ENCODE measurements around the gene RBKS.
"Not testable (repeated sequence)": the region's sequence is repeated elsewhere in the genome, so short reads cannot be mapped to it uniquely, and the experiment has no call there.

The RBKS gene

GRCh38 chr2:27751377-27751776 lies 138.8 kb downstream of the RBKS start (continued):
- TF ChIP-seq ZNF600 (tag by site-specific recombination; IDR thresholded peaks at IDR 0.05) (no peak), KLF8 (tag by site-specific recombination; IDR thresholded peaks at IDR 0.05) (no peak), ZNF660 (tag by site-specific recombination; IDR thresholded peaks at IDR 0.05) (no peak)

- peak; percentile 94 for TF ChIP-seq SETDB1 (IDR thresholded peaks at IDR 0.05; ENCODE audit: insufficient read length, low read length)
- H3K27ac ChIP-seq (ENCODE audit: extremely low read depth, low read depth, low read length); H3K36me3 ChIP-seq (ENCODE audit: control insufficient read depth in 2 of 2, insufficient read depth in 1 of 2, low read length in 2 of 2); H3K4me3 ChIP-seq (ENCODE audit: low read depth, low read length); POLR2A ChIA-PET; H3K9me3 ChIP-seq (ENCODE audit: control insufficient read depth, insufficient read depth, low read depth, low read length); H3K4me1 ChIP-seq (ENCODE audit: control insufficient read depth, insufficient read depth, low read length): not testable (repeated sequence)
- CTCF ChIA-PET: interaction anchor here (2.9 kb wide), 1 partner anchor 45 kb away, joined by 7 read pairs; no protein-coding TSS in a partner anchor
Measured at GRCh38 chr2:27748803-27749554, 141.2 kb downstream of the RBKS start.

GRCh38 chr2:27747827-27748352 lies 142.3 kb downstream of the RBKS start:
- Histone ChIP-seq H3K4me3 (ENCODE audit: low read depth, low read length) (no peak overlapping the region), H3K36me3 (ENCODE audit: control insufficient read depth in 2 of 2, insufficient read depth in 1 of 2, low read length in 2 of 2) (no peaks in the 10 kb centered on the region), H3K27ac (ENCODE audit: extremely low read depth, low read depth, low read length) (no peak overlapping the region), H3K4me1 (ENCODE audit: control insufficient read depth, insufficient read depth, low read length) (no peaks in the 10 kb centered on the region), H3K9me3 (ENCODE audit: control insufficient read depth, insufficient read depth, low read depth, low read length) (no peaks in the 10 kb centered on the region)
- ChIA-PET POLR2A (no interaction called here), CTCF (interaction anchor here (2.9 kb wide), 1 partner anchor 44 kb away, joined by 7 read pairs; no protein-coding TSS in a partner anchor)
- TF ChIP-seq ZNF626 (tag by site-specific recombination; IDR thresholded peaks at IDR 0.05) (no peak), ZNF37A (tag by site-specific recombination; IDR thresholded peaks at IDR 0.05) (no peak), ZNF692 (tag by site-specific recombination; IDR thresholded peaks at IDR 0.05) (no peak), ZNF664 (tag by site-specific recombination; IDR thresholded peaks at IDR 0.05) (no peak), ZNF639 (tag by site-specific recombination; IDR thresholded peaks at IDR 0.05) (no peak), ZNF830 (tag by site-specific recombination; IDR thresholded peaks at IDR 0.05; ENCODE audit: low read depth) (no peak), HOXC10 (CRISPR knock-in tag; IDR thresholded peaks at IDR 0.05) (no peak), GLIS2 (tag by site-specific recombination; IDR thresholded peaks at IDR 0.05) (no peak), ZNF660 (tag by site-specific recombination; IDR thresholded peaks at IDR 0.05) (no peak), MZF1 (tag by site-specific recombination; IDR thresholded peaks at IDR 0.05; ENCODE audit: borderline replicate concordance) (no peak), PATZ1 (tag by site-specific recombination; IDR thresholded peaks at IDR 0.05) (no peak), ZNF488 (tag by site-specific recombination; IDR thresholded peaks at IDR 0.05) (no peak), WT1 (tag by site-specific recombination; IDR thresholded peaks at IDR 0.05) (no peak), ZNF132 (tag by site-specific recombination; IDR thresholded peaks at IDR 0.05; ENCODE audit: borderline replicate concordance) (no peak), ZNF704 (tag by site-specific recombination; IDR thresholded peaks at IDR 0.05) (no peak)

Data from HEK293 (cell line).